Epithelial cell of esophagus (primary cell): ENCODE measurements around the gene SAP30.

Experiments
- DNase-seq: peaks from one replicate; pipeline ENCODE4 v3.0.0; 2010; ENCODE audit warnings: low read depth
- H3K4me3 ChIP-seq: 2 replicates; pipeline ENCODE4 v1.5.1; 2011; ENCODE audit warnings: mild to moderate bottlenecking, low read length, control low read depth
- TF ChIP-seq, protein P1 (sequence below): IDR thresholded peaks from 2 replicates; pipeline ENCODE4 v1.5.1; 2011; ENCODE audit warnings: low read depth, mild to moderate bottlenecking, low read length, control low read depth, inconsistent platforms; ENCODE audit not compliant: insufficient read depth; ENCODE audit errors: missing control alignments

The SAP30 gene

DNA sequence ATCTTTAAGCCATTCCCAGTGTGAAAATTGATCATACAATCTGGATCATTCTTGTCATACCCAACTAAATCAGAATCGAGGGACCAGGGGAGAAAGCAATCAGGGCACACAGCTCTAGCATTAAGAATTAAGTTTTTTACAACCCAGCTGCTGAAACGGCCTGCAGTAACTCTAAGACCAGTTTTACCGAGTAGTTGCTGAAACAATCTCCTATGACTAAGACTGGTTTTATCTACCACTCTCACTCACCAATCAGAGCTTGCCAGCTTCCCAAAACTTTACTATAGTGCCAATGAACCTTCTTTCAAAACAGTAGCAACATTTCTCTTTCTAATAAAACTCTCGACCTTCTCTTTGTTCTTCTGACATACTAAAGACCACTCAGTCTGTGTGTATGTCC, 2.8 kb upstream of the SAP30 start:
- DNase-seq, result peak; percentile 55
- TF ChIP-seq, protein P1, sequence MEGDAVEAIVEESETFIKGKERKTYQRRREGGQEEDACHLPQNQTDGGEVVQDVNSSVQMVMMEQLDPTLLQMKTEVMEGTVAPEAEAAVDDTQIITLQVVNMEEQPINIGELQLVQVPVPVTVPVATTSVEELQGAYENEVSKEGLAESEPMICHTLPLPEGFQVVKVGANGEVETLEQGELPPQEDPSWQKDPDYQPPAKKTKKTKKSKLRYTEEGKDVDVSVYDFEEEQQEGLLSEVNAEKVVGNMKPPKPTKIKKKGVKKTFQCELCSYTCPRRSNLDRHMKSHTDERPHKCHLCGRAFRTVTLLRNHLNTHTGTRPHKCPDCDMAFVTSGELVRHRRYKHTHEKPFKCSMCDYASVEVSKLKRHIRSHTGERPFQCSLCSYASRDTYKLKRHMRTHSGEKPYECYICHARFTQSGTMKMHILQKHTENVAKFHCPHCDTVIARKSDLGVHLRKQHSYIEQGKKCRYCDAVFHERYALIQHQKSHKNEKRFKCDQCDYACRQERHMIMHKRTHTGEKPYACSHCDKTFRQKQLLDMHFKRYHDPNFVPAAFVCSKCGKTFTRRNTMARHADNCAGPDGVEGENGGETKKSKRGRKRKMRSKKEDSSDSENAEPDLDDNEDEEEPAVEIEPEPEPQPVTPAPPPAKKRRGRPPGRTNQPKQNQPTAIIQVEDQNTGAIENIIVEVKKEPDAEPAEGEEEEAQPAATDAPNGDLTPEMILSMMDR, result no peak
- no peak overlapping the region for H3K4me3 ChIP-seq

DNA sequence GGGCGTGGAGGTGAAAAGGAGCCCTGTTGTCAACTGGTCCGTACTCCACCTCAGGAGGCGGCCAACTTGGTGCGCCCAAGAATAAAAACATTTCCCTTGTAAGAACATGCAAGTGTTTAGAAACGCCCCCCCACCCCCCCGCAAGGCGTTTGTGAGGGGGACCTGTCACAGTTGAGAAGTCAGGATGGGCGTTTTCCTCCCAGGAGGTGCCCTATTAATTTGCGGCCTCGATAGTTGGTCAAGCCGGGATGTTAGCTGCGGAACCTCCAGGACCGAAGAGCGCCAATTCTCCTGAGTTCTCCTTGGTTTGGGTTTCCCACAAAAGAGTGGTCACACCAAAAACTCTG, 651 bp upstream of the SAP30 start:
- DNase-seq, result no peak
- peak overlapping the region; percentile 92 for H3K4me3 ChIP-seq
- TF ChIP-seq, protein P1, result no peak

DNA sequence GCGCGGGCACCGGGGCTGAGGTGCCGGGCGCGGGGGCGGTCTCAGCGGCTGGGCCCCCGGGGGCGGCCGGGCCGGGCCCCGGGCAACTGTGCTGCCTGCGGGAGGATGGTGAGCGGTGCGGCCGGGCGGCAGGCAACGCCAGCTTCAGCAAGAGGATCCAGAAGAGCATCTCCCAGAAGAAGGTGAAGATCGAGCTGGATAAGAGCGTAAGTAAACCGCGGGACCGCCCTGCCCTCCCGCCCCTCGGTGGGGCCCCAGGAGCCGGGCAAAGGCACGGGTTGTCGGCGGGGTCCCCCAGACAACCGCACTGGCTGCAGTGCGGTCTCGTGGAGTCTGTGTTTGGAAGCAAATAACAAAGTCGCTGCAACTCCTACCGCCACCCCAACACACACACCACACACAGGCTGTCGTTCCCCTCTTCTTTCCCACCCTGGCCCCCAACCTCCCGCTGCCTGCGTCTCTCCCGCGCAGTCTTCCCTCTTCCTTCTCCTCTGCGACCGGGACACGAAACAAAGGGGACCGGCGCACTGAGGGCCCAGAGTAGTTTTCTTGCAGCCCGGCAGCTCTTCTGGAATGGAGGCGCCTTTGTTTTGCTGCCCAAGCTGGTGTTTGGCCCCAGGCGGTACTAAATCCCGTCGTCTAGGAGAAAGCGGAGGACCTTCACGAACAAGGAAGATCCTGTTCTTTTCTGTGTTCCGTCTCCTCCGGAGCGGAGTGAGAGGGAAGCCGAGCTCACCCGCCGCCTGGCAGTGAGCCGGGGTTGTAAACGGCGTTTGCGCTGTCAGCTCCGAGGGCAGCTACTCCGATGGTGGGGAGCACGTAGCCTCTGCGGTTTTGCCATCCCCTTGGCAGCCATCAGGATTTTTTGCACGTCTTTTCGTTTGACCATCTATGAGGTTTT, 788 bp downstream of the SAP30 start:
- peak; percentile 77 for DNase-seq
- TF ChIP-seq, protein P1, result no peak
- H3K4me3 ChIP-seq, result peak overlapping the region; percentile 92

DNA sequence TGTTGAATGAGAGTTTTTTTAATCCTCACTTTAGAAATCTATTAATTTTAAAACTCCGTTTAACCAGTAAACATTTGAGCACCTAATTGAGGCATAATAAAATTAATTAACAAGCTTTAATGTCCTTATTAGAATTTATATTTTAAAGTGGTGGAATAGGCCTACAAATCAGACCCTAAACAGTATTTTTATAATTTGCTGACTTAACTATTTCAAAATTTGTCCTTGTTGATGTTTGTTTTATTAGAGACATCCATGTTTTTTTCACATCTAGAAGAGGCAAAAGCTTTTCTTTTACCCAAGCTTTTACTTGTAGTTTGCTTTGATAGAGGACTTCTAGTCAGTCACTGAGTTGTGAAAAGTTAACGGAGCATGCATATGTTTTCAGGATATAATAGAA, 3.8 kb downstream of the SAP30 start:
- no peak overlapping the region for H3K4me3 ChIP-seq

DNA sequence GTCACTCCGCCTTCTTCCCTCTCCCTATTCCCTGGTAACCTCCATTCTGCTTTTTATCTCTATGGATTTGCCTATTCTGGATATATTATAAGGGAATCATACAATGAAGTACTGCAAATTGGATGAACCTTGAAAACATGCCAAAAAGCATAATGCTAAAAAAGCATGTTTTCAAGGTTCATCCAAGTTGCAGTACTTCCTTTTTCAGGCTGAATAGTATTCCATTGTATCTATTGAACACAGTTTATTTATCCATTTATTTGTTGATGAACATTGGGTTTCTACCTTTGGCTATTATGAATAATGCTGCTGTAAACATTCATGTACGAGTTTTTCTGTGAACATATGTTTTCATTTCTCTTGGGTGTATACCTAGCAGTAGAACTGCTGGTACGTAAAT, 9.2 kb downstream of the SAP30 start:
- H3K4me3 ChIP-seq, result no peak overlapping the region
- DNase-seq, result no peak
- TF ChIP-seq, protein P1, result no peak

More for the DNA sequence above, 3.8 kb downstream of the SAP30 start:
- TF ChIP-seq, protein P1, result no peak
- no peak for DNase-seq

DNA sequence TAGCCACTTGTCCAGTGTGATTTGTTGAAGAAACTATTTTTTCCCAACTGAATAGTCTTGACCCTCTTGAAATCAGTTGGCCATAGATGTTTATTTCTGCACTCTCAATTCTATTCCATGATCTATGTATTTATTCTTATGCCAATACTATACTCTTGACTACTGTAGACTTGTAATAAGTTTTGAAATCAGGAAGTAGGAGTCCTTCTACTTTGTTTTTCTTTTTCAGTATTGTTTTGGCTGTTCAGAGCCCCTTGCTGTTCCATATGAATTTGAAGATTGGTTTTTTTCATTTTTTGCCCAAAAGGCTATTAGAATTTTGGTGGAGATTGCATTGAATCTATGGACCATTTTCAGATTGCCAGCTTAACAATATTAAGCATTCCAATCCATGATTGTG, 10.2 kb downstream of the SAP30 start:
- DNase-seq, result no peak
- TF ChIP-seq, protein P1, result no peak
- H3K4me3 ChIP-seq, result no peak overlapping the region

DNA sequence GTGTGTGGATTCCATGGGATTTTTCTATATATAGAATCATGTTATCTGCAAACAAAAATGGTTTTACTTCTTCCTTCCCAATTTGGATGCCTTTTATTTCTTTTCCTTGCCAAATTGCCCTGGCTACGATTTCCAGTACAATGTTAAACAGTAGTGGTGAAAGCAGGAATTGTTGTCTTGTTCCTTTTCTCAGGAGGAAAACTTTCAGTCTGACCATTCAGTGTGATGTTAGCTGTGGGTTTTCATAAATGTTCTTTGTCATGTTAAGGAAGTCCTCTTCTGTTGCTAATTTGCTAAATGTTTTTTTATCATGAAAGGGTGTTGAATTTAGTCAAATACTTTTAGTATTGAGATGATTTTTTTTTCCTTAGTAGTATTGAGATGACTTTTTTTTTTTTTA, 10.9 kb downstream of the SAP30 start:
- TF ChIP-seq, protein P1, result no peak
- no peak for DNase-seq

More for the DNA sequence above, 10.9 kb downstream of the SAP30 start:
- no peak overlapping the region for H3K4me3 ChIP-seq
